SK-N-SH treated with all-trans-retinoic acid at 6 μM for 48 hours (cell line): Measurements from ENCODE around the gene CYP11A1.

Experiments used
- GLIS3 ChIP-seq: fragments of 250-450 bp; sonication (Bioruptor Pico); IDR thresholded peaks from 2 replicates; pipeline ENCODE4 v1.5.0; 2020; ENCODE audit warnings: mild to moderate bottlenecking, moderate library complexity
- ISL1 ChIP-seq: fragments of 250-450 bp; sonication (Bioruptor Pico); IDR thresholded peaks from 2 replicates; pipeline ENCODE4 v2.1.2; 2022; ENCODE audit warnings: mild to moderate bottlenecking, moderate library complexity
- OSR1 ChIP-seq: fragments of 250-450 bp; sonication (Bioruptor Pico); IDR thresholded peaks from 2 replicates; pipeline ENCODE4 v1.8.0; 2022; ENCODE audit warnings: moderate library complexity, mild to moderate bottlenecking, inconsistent platforms
- RARB ChIP-seq: fragments of 250-450 bp; sonication (Bioruptor Pico); IDR thresholded peaks from 2 replicates; pipeline ENCODE4 v1.8.0; 2021; ENCODE audit warnings: mild to moderate bottlenecking, moderate library complexity
- SNAI2 ChIP-seq: fragments of 250-450 bp; sonication (Bioruptor Pico); IDR thresholded peaks from 2 replicates; pipeline ENCODE4 v1.5.0; 2020; ENCODE audit warnings: mild to moderate bottlenecking, moderate library complexity
- TOX ChIP-seq: fragments of 250-450 bp; sonication (Bioruptor Pico); IDR thresholded peaks from 2 replicates; pipeline ENCODE4 v1.8.0; 2021; ENCODE audit warnings: mild to moderate bottlenecking, moderate library complexity, borderline replicate concordance
- ZFP30 ChIP-seq: fragments of 450-650 bp; formaldehyde crosslinking; IDR thresholded peaks from 2 replicates; pipeline ENCODE4 v1.5.0; 2022; ENCODE audit warnings: mild to moderate bottlenecking, moderate library complexity
- ZNF565 ChIP-seq: fragments of 450-650 bp; formaldehyde crosslinking; conservative IDR thresholded peaks from 2 replicates; pipeline ENCODE4 v1.5.0; 2020; ENCODE audit warnings: low read depth, mild to moderate bottlenecking, moderate library complexity
- ZNF70 ChIP-seq: fragments of 450-650 bp; formaldehyde crosslinking; IDR thresholded peaks from 2 replicates; pipeline ENCODE4 v1.5.0; 2020; ENCODE audit warnings: mild to moderate bottlenecking, moderate library complexity
- ZNF8 ChIP-seq: fragments of 450-650 bp; formaldehyde crosslinking; IDR thresholded peaks from 2 replicates; pipeline ENCODE4 v1.5.0; 2020; ENCODE audit warnings: mild to moderate bottlenecking, moderate library complexity
- TF ChIP-seq, protein P1 (sequence below): fragments of 250-450 bp; sonication (Bioruptor Pico); IDR thresholded peaks from 2 replicates; pipeline ENCODE4 v1.5.1; 2020; ENCODE audit warnings: low read depth, mild to moderate bottlenecking, moderate library complexity
- TF ChIP-seq, protein P2 (sequence below): fragments of 250-450 bp; sonication (Bioruptor Pico); IDR thresholded peaks from 2 replicates; pipeline ENCODE4 v1.8.0; 2020; ENCODE audit warnings: mild to moderate bottlenecking, moderate library complexity, borderline replicate concordance

DNA sequence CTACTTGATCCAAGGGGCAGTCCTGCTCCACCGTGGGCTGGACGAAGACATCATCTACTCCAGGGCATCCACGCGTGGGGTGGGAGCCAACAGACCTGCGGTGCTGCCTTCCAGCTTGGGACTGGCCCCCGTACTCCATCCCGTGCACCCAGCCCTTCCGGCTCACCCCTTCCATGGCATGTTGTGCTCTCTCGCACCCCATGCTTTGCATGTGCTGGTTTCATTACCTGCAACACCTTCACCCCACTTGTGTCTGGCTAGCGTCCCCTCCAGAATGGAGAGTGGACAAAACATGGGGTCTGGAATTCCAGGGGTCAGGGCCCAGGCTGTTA is 36.1 kb upstream of the CYP11A1 start:
- TF ChIP-seq RARB (CRISPR knock-in tag) (no peak), GLIS3 (no peak), ZNF8 (CRISPR knock-in tag) (no peak), TOX (CRISPR knock-in tag) (no peak), ZFP30 (CRISPR knock-in tag) (no peak), SNAI2 (CRISPR knock-in tag) (no peak), OSR1 (CRISPR knock-in tag) (no peak), ZNF70 (CRISPR knock-in tag) (no peak), ISL1 (no peak), ZNF565 (CRISPR knock-in tag) (no peak)
- TF ChIP-seq, protein P1, sequence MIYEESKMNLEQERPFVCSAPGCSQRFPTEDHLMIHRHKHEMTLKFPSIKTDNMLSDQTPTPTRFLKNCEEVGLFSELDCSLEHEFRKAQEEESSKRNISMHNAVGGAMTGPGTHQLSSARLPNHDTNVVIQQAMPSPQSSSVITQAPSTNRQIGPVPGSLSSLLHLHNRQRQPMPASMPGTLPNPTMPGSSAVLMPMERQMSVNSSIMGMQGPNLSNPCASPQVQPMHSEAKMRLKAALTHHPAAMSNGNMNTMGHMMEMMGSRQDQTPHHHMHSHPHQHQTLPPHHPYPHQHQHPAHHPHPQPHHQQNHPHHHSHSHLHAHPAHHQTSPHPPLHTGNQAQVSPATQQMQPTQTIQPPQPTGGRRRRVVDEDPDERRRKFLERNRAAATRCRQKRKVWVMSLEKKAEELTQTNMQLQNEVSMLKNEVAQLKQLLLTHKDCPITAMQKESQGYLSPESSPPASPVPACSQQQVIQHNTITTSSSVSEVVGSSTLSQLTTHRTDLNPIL (CRISPR knock-in tag) = no peak
- TF ChIP-seq, protein P2, sequence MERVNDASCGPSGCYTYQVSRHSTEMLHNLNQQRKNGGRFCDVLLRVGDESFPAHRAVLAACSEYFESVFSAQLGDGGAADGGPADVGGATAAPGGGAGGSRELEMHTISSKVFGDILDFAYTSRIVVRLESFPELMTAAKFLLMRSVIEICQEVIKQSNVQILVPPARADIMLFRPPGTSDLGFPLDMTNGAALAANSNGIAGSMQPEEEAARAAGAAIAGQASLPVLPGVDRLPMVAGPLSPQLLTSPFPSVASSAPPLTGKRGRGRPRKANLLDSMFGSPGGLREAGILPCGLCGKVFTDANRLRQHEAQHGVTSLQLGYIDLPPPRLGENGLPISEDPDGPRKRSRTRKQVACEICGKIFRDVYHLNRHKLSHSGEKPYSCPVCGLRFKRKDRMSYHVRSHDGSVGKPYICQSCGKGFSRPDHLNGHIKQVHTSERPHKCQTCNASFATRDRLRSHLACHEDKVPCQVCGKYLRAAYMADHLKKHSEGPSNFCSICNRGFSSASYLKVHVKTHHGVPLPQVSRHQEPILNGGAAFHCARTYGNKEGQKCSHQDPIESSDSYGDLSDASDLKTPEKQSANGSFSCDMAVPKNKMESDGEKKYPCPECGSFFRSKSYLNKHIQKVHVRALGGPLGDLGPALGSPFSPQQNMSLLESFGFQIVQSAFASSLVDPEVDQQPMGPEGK = no peak
